IMR-90 (cell line): ENCODE measurements around the gene PPM1F. TPM values are rescaled to one million over a fixed set of nuclear protein-coding genes. Genes with fewer than 3 reads are reported as not detected.

ENCODE experiments used
- ATAC-seq: fragments of 200-7000 bp; cut with Tn5 transposase; 2 replicates; pipeline ENCODE4 v1.9.1; 2020; ENCODE audit warnings: low read depth, mild to moderate bottlenecking, moderate library complexity
- BruUV-seq: library from RNA; stranded (reverse); fragments of 400-500 nt; replicated peaks from 2 replicates; lab custom pipeline; 2021; lab: Mats Ljungman, UMichigan
- CTCF ChIA-PET: fragments of 300-600 bp; formaldehyde crosslinking; extraction: SDS; loops from one replicate; lab custom pipeline; 2021; ENCODE audit warnings: antibody characterized with exemption; lab: Yijun Ruan, JAX
- POLR2A ChIA-PET: fragments of 300-600 bp; sonication (Branson Sonifier 250); formaldehyde crosslinking; loops from one replicate; lab custom pipeline; 2022; ENCODE audit warnings: antibody characterized with exemption; ENCODE audit not compliant: unreplicated experiment; lab: Charles Lee
- DNase-seq: peaks from one replicate; pipeline ENCODE4 v3.0.0; 2013
- H2AFZ ChIP-seq: replicated peaks from 2 replicates; pipeline ENCODE3; 2013; ENCODE audit warnings: low read length, mild to moderate bottlenecking; ENCODE audit not compliant: poor library complexity
- H2AK5ac ChIP-seq: 2 replicates; pipeline ENCODE4 v1.6.1; 2013; ENCODE audit warnings: low read depth, low read length, inconsistent platforms
- H2AK9ac ChIP-seq: replicated peaks from 2 replicates; pipeline ENCODE3; 2013; ENCODE audit warnings: mild to moderate bottlenecking, low read depth, low read length, moderate library complexity; ENCODE audit not compliant: poor library complexity
- H2BK120ac ChIP-seq: 2 replicates; pipeline ENCODE4 v1.6.1; 2013; ENCODE audit warnings: low read depth, low read length, inconsistent platforms
- H2BK15ac ChIP-seq: 3 replicates; pipeline ENCODE4 v1.6.1; 2013; ENCODE audit warnings: low read depth, low read length, inconsistent platforms
- H2BK20ac ChIP-seq: 2 replicates; pipeline ENCODE4 v1.6.1; 2013; ENCODE audit warnings: low read depth, mild to moderate bottlenecking, inconsistent platforms, low read length, moderate library complexity
- H2BK5ac ChIP-seq: 2 replicates; pipeline ENCODE4 v1.6.1; 2013; ENCODE audit warnings: mild to moderate bottlenecking, low read depth, low read length, inconsistent platforms; ENCODE audit not compliant: poor library complexity, severe bottlenecking
- H3K14ac ChIP-seq: replicated peaks from 2 replicates; pipeline ENCODE4 v1.6.1; 2013; ENCODE audit warnings: low read depth, low read length, inconsistent platforms
- H3K18ac ChIP-seq: 2 replicates; pipeline ENCODE4 v1.6.1; 2013; ENCODE audit warnings: low read depth, low read length, control low read depth
- H3K23ac ChIP-seq: 2 replicates; pipeline ENCODE4 v1.6.1; 2013; ENCODE audit warnings: low read depth, low read length, inconsistent platforms
- H3K27ac ChIP-seq: 2 replicates; pipeline ENCODE4 v1.5.1; 2013; ENCODE audit warnings: mild to moderate bottlenecking, control low read depth, low read length; ENCODE audit not compliant: insufficient read depth
- H3K27me3 ChIP-seq: 2 replicates; pipeline ENCODE4 v1.6.1; 2013; ENCODE audit warnings: low read length; ENCODE audit not compliant: control insufficient read depth, insufficient read depth
- H3K36me3 ChIP-seq: 2 replicates; pipeline ENCODE4 v1.6.1; 2013; ENCODE audit warnings: low read length, mixed read lengths; ENCODE audit not compliant: control insufficient read depth, insufficient read depth
- H3K4ac ChIP-seq: 2 replicates; pipeline ENCODE4 v1.6.1; 2013; ENCODE audit warnings: low read depth, low read length, inconsistent platforms
- H3K4me1 ChIP-seq: 2 replicates; pipeline ENCODE4 v1.6.1; 2013; ENCODE audit warnings: low read length, mixed read lengths; ENCODE audit not compliant: control insufficient read depth, insufficient read depth
- H3K4me2 ChIP-seq: 2 replicates; pipeline ENCODE4 v1.6.1; 2013; ENCODE audit warnings: low read depth, mild to moderate bottlenecking, control low read depth, low read length, moderate library complexity
- H3K4me3 ChIP-seq: 2 replicates; pipeline ENCODE4 v1.5.1; 2013; ENCODE audit warnings: low read depth, mild to moderate bottlenecking, control low read depth, low read length, moderate library complexity; ENCODE audit not compliant: insufficient read depth
- H3K56ac ChIP-seq: 2 replicates; pipeline ENCODE4 v1.6.1; 2013; ENCODE audit warnings: low read length, inconsistent platforms; ENCODE audit not compliant: insufficient read depth; ENCODE audit errors: extremely low read depth
- H3K79me1 ChIP-seq, 2 experiments: 2 replicates each; pipeline ENCODE4 v1.6.1; 2013; ENCODE audit warnings: low read length in 2 of 2, inconsistent platforms in 1 of 2, low read depth in 1 of 2
- H3K9ac ChIP-seq: 2 replicates; pipeline ENCODE4 v1.6.1; 2013; ENCODE audit warnings: low read depth, low read length, control low read depth
- H3K9me1 ChIP-seq: 2 replicates; pipeline ENCODE4 v1.6.1; 2013; ENCODE audit warnings: low read length, inconsistent platforms; ENCODE audit not compliant: insufficient read depth
- H3K9me3 ChIP-seq: 2 replicates; pipeline ENCODE4 v1.6.1; 2013; ENCODE audit warnings: low read length; ENCODE audit not compliant: control insufficient read depth, insufficient read depth
- H4K20me1 ChIP-seq: 2 replicates; pipeline ENCODE4 v1.6.1; 2013; ENCODE audit warnings: low read length, inconsistent platforms; ENCODE audit not compliant: insufficient read depth
- H4K5ac ChIP-seq: 2 replicates; pipeline ENCODE4 v1.6.1; 2013; ENCODE audit warnings: mild to moderate bottlenecking, low read depth, low read length, control low read depth
- H4K8ac ChIP-seq, 2 experiments: 2 replicates each; pipeline ENCODE4 v1.6.1; 2013; ENCODE audit warnings: low read depth in 2 of 2, low read length in 2 of 2, control low read depth in 1 of 2, inconsistent platforms in 1 of 2
- H4K91ac ChIP-seq: 2 replicates; pipeline ENCODE4 v1.6.1; 2013; ENCODE audit warnings: low read depth, low read length, inconsistent platforms; ENCODE audit not compliant: insufficient read depth
- BHLHE40 ChIP-seq: fragments of 150-350 bp; IDR thresholded peaks from 2 replicates; pipeline ENCODE4 v1.6.1; 2016; ENCODE audit warnings: mild to moderate bottlenecking, low read depth, low read length
- CEBPB ChIP-seq: IDR thresholded peaks from 2 replicates; pipeline ENCODE4 v1.6.1; 2012; ENCODE audit warnings: low read depth, low read length, improper control_type of control experiment
- CHD1 ChIP-seq: IDR thresholded peaks from 2 replicates; pipeline ENCODE4 v1.6.1; 2012; ENCODE audit warnings: low read depth, low read length, improper control_type of control experiment
- CTCF ChIP-seq: conservative IDR thresholded peaks from 2 replicates; pipeline ENCODE4 v1.5.1; 2012; ENCODE audit warnings: mild to moderate bottlenecking, low read depth, low read length, improper control_type of control experiment
- FOS ChIP-seq: fragments of 150-350 bp; IDR thresholded peaks from 2 replicates; pipeline ENCODE4 v1.6.1; 2016; ENCODE audit warnings: low read depth, low read length
- MAFK ChIP-seq: IDR thresholded peaks from 2 replicates; pipeline ENCODE4 v1.6.1; 2012; ENCODE audit warnings: low read depth, low read length, improper control_type of control experiment
- MAZ ChIP-seq: IDR thresholded peaks from 2 replicates; pipeline ENCODE4 v1.6.1; 2012; ENCODE audit warnings: low read depth, mild to moderate bottlenecking, low read length, improper control_type of control experiment, moderate library complexity, borderline replicate concordance
- MXI1 ChIP-seq: IDR thresholded peaks from 2 replicates; pipeline ENCODE4 v1.6.1; 2012; ENCODE audit warnings: low read depth, mild to moderate bottlenecking, low read length, moderate library complexity, borderline replicate concordance
- NFE2L2 ChIP-seq: fragments of 150-350 bp; IDR thresholded peaks from 2 replicates; pipeline ENCODE4 v1.6.1; 2016; ENCODE audit warnings: low read depth, mild to moderate bottlenecking, low read length
- POLR2A ChIP-seq: IDR thresholded peaks from 2 replicates; pipeline ENCODE4 v1.6.1; 2012; ENCODE audit warnings: mild to moderate bottlenecking, low read depth, low read length
- RAD21 ChIP-seq: IDR thresholded peaks from 2 replicates; pipeline ENCODE4 v1.6.1; 2012; ENCODE audit warnings: low read length, improper control_type of control experiment
- RCOR1 ChIP-seq: IDR thresholded peaks from 2 replicates; pipeline ENCODE4 v1.6.1; 2012; ENCODE audit warnings: mild to moderate bottlenecking, low read length, improper control_type of control experiment; ENCODE audit not compliant: insufficient replicate concordance
- RFX5 ChIP-seq: IDR thresholded peaks from 2 replicates; pipeline ENCODE4 v1.8.0; 2012; ENCODE audit warnings: low read depth, mild to moderate bottlenecking, low read length, moderate library complexity
- SMC3 ChIP-seq: fragments of 150-350 bp; IDR thresholded peaks from 2 replicates; pipeline ENCODE4 v1.6.1; 2016; ENCODE audit warnings: low read depth, mild to moderate bottlenecking, antibody characterized with exemption, low read length, moderate library complexity
- WGBS, 2 experiments: methylation state at CpG; one replicate each; pipeline versions ENCODE4 v1.1.5 to v1.1.7; 2013; ENCODE audit warnings: missing lambda C conversion rate in 2 of 2; ENCODE audit not compliant: insufficient read length in 1 of 2; ENCODE audit errors: extremely low coverage in 2 of 2; 5-methylcytosine and 5-hydroxymethylcytosine counted together
- dilution Hi-C: fragments of 300-500 bp; cut with HindIII; formaldehyde crosslinking; loops from one replicate; pipeline ENCODE4 v1.14.3; 2018; ENCODE audit warnings: low sequenced_read_pairs; ENCODE audit not compliant: unreplicated experiment
- in situ Hi-C: fragments of 300-500 bp; cut with MboI; formaldehyde crosslinking; loops from 3 replicates; pipeline ENCODE4 v1.14.3; 2019; ENCODE audit warnings: low sequenced_read_pairs, inconsistent platforms, mixed read lengths
- intact Hi-C: fragments of 100-400 bp; cut with micrococcal nuclease; formaldehyde crosslinking; loops from 2 replicates; pipeline ENCODE4 v1.10.0; 2022
- polyA plus RNA-seq, 3 experiments: library from polyadenylated mRNA; depleted of rRNA; stranded (reverse); fragments of >200 nt; gene quantifications; 2 replicates each; pipeline ENCODE4 v1.2.3, GENCODE V29; 2012; ENCODE audit warnings: low replicate concordance in 1 of 3
- total RNA-seq: library from RNA; depleted of rRNA; stranded (reverse); fragments of >200 nt; gene quantifications from 2 replicates; pipeline ENCODE4 v1.2.3, GENCODE V29; 2012
- TF ChIP-seq, protein P1 (sequence below): fragments of 150-350 bp; IDR thresholded peaks from 2 replicates; pipeline ENCODE4 v1.6.1; 2016; ENCODE audit warnings: low read depth, mild to moderate bottlenecking, low read length, moderate library complexity, borderline replicate concordance
- TF ChIP-seq, protein P2 (sequence below): fragments of 150-350 bp; IDR thresholded peaks from 2 replicates; pipeline ENCODE4 v1.6.1; 2017; ENCODE audit warnings: mild to moderate bottlenecking, antibody characterized with exemption, low read length, low read depth

Gene PPM1F
- total and polyA plus RNA-seq, 2 of the 4 experiments (the other 2 are of a cell fraction) = 20.8 to 30.3 TPM

- H2BK20ac ChIP-seq = no peak overlapping the region
- no peak overlapping the region for H4K91ac ChIP-seq
- H3K27ac ChIP-seq = no peak overlapping the region
- intact Hi-C loops (no loop called here), dilution Hi-C loops (no loop called here), in situ Hi-C loops (no loop called here)
- H3K4me1 ChIP-seq = no peaks in the 10 kb centered on the region
- TF ChIP-seq MAFK (no peak), SMC3 (no peak), RCOR1 (no peak), MXI1 (no peak), POLR2A (no peak), CTCF (no peak), CHD1 (no peak), RFX5 (no peak), CEBPB (no peak), BHLHE40 (no peak), NFE2L2 (no peak), FOS (no peak), MAZ (no peak), RAD21 (no peak)
- TF ChIP-seq, protein P1, sequence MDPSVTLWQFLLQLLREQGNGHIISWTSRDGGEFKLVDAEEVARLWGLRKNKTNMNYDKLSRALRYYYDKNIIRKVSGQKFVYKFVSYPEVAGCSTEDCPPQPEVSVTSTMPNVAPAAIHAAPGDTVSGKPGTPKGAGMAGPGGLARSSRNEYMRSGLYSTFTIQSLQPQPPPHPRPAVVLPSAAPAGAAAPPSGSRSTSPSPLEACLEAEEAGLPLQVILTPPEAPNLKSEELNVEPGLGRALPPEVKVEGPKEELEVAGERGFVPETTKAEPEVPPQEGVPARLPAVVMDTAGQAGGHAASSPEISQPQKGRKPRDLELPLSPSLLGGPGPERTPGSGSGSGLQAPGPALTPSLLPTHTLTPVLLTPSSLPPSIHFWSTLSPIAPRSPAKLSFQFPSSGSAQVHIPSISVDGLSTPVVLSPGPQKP = no peak
- TF ChIP-seq, protein P2, sequence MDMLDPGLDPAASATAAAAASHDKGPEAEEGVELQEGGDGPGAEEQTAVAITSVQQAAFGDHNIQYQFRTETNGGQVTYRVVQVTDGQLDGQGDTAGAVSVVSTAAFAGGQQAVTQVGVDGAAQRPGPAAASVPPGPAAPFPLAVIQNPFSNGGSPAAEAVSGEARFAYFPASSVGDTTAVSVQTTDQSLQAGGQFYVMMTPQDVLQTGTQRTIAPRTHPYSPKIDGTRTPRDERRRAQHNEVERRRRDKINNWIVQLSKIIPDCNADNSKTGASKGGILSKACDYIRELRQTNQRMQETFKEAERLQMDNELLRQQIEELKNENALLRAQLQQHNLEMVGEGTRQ = no peak
- H3K4ac ChIP-seq = no peak overlapping the region
- H2AFZ ChIP-seq = no peak overlapping the region
- H3K56ac ChIP-seq = no peak overlapping the region
- no peak overlapping the region for H2BK5ac ChIP-seq
- peaks cover 8 to 9% of the 10 kb centered on the region in 2 experiments; a peak in 3 of 4 replicates for H3K79me1 ChIP-seq
- no peak overlapping the region for H2AK5ac ChIP-seq
- H3K4me2 ChIP-seq = no peak overlapping the region
- H3K4me3 ChIP-seq = no peak overlapping the region
- 93% methylated on average over 3 of the region's 7 CpGs; no CpG with 5 or more reads in 1 of the 2 experiments for WGBS, 2 experiments
- ATAC-seq (no peak), DNase-seq (no peak)
- H3K9me1 ChIP-seq = no peaks in the 10 kb centered on the region
- POLR2A ChIA-PET = no interaction called here
- CTCF ChIA-PET = no interaction called here
- no peak overlapping the region for H2AK9ac ChIP-seq
- H3K23ac ChIP-seq = no peak overlapping the region
- H3K9ac ChIP-seq = no peak overlapping the region
- H4K20me1 ChIP-seq = 0 out of 2 replicates have a peak, but pooled peaks cover 6% of the 10 kb centered on the region
- H3K9me3 ChIP-seq = no peaks in the 10 kb centered on the region
- no peak overlapping the region for H2BK15ac ChIP-seq
- H2BK120ac ChIP-seq = no peak overlapping the region
- no peaks in the 10 kb centered on the region for H3K27me3 ChIP-seq
- H3K18ac ChIP-seq = no peak overlapping the region
- no TSS peak for BruUV-seq
- peaks cover 85% of the 10 kb centered on the region for H3K36me3 ChIP-seq
- no peak overlapping the region for H4K5ac ChIP-seq
- no peak overlapping the region for H3K14ac ChIP-seq
- H4K8ac ChIP-seq = no peak overlapping the region
Measured at GRCh38 chr22:21967693-21968271, 15.1 kb upstream of the PPM1F start.
